ENCODE data around the gene CHMP2A.

Gene CHMP2A

DNA sequence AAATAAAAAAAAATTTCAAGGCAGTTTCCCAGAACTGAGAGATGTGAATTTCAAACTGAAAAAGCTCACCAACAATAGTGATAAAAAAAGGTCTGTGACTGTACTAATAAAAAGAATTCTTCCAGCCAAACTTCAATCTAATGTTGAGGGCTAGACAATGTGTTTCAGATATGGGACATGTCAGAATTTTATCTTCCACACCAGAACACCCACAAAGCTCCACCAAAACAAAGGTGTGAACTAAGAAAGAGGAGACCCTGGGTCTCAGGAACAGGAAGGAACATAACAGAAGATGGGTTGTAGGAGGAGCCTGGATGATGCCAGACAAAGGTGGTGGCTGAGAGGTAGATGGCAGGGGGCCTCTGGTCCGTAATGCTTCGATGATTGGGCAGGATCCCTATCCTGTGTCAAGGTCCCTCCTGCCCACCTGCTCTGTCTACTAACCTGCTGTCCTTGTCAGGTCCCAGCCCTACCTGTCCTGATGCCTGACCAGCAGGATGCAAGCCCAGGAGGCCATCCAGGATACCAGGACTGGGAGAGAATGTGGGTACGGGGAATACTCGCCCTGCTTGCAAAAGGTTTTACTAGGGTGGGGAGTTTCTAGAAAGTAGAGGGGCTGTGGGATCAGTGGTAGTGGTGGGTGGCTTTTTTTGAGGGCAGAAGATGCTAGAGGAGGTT, 13.7 kb upstream of the CHMP2A start:
- no peak overlapping the region for H2AFZ ChIP-seq (ENCODE audit: low read length, unreplicated experiment)
- peaks cover 4% of the 10 kb centered on the region for H3K4me1 ChIP-seq (ENCODE audit: control insufficient read depth, insufficient read depth, low read length, unreplicated experiment)
- no peak overlapping the region for H3K4me3 ChIP-seq (ENCODE audit: low read depth, low read length)
- H3K27ac ChIP-seq (ENCODE audit: low read depth, low read length): no peak overlapping the region
- no peaks in the 10 kb centered on the region for H3K79me2 ChIP-seq (ENCODE audit: control insufficient read depth, insufficient read depth, low read length, unreplicated experiment)
- H3K27me3 ChIP-seq (ENCODE audit: insufficient read depth, low read length): no peaks in the 10 kb centered on the region
- no peaks in the 10 kb centered on the region for H3K36me3 ChIP-seq (ENCODE audit: insufficient read depth, low read length)

DNA sequence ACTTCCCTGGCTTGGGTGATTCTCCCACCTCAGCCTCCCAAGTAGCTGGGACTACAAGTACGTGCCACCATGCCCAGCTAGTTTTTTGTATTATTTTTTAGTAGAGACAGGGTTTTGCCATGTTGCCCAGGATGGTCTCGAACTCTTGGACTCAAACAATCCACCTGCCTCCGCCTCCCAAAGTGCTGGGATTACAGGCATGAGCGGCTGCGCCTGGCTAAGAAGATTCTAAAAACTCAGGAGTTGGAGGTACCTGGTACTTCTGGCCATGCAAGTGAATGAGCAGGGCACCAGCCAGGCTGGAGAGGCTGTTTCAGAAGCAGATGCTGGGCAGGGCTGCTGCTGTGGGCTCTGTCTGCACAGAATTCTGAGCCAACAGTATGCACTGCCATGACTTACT, 12.1 kb upstream of the CHMP2A start:
- no peaks in the 10 kb centered on the region for H3K79me2 ChIP-seq (ENCODE audit: control insufficient read depth, insufficient read depth, low read length, unreplicated experiment)
- no peak overlapping the region for H3K4me3 ChIP-seq (ENCODE audit: low read depth, low read length)
- H3K4me1 ChIP-seq (ENCODE audit: control insufficient read depth, insufficient read depth, low read length, unreplicated experiment): no peaks in the 10 kb centered on the region
- no peak overlapping the region for H3K27ac ChIP-seq (ENCODE audit: low read depth, low read length)
- H2AFZ ChIP-seq (ENCODE audit: low read length, unreplicated experiment): no peak overlapping the region
- H3K36me3 ChIP-seq (ENCODE audit: insufficient read depth, low read length): no peaks in the 10 kb centered on the region
- H3K27me3 ChIP-seq (ENCODE audit: insufficient read depth, low read length): no peaks in the 10 kb centered on the region

DNA sequence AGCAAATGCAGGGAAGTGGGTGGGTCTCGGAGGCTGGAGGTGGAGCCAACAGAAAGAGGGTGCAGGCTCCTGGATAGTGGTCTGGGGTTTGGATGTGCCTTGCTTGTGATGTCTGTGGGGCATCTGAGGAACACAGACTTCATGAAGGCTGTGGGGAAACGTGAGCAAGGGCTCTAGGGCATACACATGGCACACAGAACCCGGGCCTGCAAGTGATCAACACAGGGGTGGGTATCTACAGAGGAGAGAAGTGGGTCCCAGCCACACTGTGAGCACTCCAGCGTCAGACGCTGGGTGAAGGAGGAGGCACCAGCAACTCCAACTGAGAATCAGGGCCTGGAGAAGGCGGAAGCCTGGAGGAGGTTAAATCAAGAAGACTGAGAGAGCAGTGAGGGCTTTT, 8.9 kb upstream of the CHMP2A start:
- no peaks in the 10 kb centered on the region for H3K79me2 ChIP-seq (ENCODE audit: control insufficient read depth, insufficient read depth, low read length, unreplicated experiment)
- H3K4me3 ChIP-seq (ENCODE audit: low read depth, low read length): no peak overlapping the region
- H3K27me3 ChIP-seq (ENCODE audit: insufficient read depth, low read length): no peaks in the 10 kb centered on the region
- peaks cover 3% of the 10 kb centered on the region for H3K4me1 ChIP-seq (ENCODE audit: control insufficient read depth, insufficient read depth, low read length, unreplicated experiment)
- H3K27ac ChIP-seq (ENCODE audit: low read depth, low read length): no peak overlapping the region
- H3K36me3 ChIP-seq (ENCODE audit: insufficient read depth, low read length): no peaks in the 10 kb centered on the region
- no peak overlapping the region for H2AFZ ChIP-seq (ENCODE audit: low read length, unreplicated experiment)

DNA sequence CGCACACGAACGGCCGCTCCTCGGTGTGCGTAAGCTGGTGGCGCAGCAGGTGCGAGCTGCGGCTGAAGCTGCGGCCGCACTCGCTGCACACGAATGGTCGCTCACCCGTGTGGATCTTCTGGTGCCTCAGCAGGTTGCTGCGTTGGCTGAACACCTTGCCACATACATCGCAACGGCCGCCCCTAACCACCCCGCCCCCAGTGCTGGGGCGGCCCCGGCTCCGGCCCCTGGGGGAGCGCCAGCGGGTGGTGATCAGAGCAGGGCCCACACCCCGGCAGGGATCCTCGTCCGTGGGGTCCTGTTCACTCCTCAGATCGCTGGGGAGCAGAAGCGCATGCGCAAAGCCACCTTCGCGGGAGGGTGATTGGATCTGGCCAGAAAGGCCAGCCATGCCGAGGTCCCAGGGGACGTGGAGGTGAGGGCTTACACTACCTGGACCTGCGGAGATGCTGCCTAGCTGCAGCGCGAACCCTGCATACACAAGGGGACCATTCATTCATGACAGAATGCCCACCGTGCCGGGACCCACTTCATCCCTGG, 8.2 kb upstream of the CHMP2A start:
- H2AFZ ChIP-seq (ENCODE audit: low read length, unreplicated experiment): no peak overlapping the region
- no peaks in the 10 kb centered on the region for H3K27me3 ChIP-seq (ENCODE audit: insufficient read depth, low read length)
- peaks cover 3% of the 10 kb centered on the region for H3K4me1 ChIP-seq (ENCODE audit: control insufficient read depth, insufficient read depth, low read length, unreplicated experiment)
- no peaks in the 10 kb centered on the region for H3K79me2 ChIP-seq (ENCODE audit: control insufficient read depth, insufficient read depth, low read length, unreplicated experiment)
- H3K4me3 ChIP-seq (ENCODE audit: low read depth, low read length): peak overlapping the region; percentile 72
- H3K27ac ChIP-seq (ENCODE audit: low read depth, low read length): no peak overlapping the region
- H3K36me3 ChIP-seq (ENCODE audit: insufficient read depth, low read length): no peaks in the 10 kb centered on the region

DNA sequence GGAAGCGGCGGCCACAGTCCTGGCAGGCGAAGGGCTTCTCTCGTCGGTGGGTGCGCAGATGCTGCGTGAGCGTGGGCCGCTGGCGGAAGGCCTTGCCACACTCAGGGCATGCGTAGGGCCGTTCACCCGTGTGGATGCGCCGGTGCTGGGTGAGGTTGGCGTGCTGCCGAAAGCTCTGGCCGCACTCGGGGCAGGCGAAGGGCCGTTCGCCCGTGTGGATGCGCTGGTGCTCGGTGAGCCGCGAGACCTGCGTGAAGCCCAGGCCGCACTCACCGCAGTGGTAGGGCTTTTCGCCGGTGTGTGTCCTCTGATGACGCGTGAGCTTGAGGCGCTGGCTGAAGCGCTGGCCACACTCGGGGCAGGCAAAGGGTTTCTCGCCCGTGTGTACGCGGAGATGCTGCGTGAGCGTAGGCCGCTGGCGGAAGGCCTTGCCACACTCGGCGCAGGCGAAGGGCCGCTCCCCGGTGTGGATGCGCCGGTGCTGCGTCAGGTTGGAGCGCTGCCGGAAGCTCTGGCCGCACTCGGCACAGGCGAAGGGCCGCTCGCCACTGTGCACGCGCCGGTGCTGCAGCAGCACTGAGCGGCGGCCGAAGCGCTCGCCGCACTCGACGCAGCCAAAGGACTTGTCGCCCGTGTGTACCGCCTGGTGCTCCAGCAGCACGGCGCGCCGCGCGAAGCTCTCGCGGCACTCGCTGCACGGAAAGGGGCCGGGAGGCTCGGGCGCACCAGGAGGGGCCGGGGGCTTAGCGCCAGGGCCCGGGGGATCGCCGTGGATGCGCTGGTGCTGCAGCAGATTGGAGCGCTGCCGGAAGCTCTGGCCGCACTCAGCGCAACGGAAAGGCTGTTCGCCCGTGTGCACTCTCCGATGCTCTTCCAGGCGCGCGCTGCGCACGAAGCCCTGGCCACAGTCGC, 7.5 kb upstream of the CHMP2A start:
- Histone ChIP-seq H3K4me1 (ENCODE audit: control insufficient read depth, insufficient read depth, low read length, unreplicated experiment) (peaks cover 3% of the 10 kb centered on the region), H3K4me3 (ENCODE audit: low read depth, low read length) (peak overlapping the region; percentile 72), H3K27me3 (ENCODE audit: insufficient read depth, low read length) (no peaks in the 10 kb centered on the region), H3K27ac (ENCODE audit: low read depth, low read length) (no peak overlapping the region), H3K79me2 (ENCODE audit: control insufficient read depth, insufficient read depth, low read length, unreplicated experiment) (peaks cover 7% of the 10 kb centered on the region), H3K36me3 (ENCODE audit: insufficient read depth, low read length) (no peaks in the 10 kb centered on the region), H2AFZ (ENCODE audit: low read length, unreplicated experiment) (no peak overlapping the region)

DNA sequence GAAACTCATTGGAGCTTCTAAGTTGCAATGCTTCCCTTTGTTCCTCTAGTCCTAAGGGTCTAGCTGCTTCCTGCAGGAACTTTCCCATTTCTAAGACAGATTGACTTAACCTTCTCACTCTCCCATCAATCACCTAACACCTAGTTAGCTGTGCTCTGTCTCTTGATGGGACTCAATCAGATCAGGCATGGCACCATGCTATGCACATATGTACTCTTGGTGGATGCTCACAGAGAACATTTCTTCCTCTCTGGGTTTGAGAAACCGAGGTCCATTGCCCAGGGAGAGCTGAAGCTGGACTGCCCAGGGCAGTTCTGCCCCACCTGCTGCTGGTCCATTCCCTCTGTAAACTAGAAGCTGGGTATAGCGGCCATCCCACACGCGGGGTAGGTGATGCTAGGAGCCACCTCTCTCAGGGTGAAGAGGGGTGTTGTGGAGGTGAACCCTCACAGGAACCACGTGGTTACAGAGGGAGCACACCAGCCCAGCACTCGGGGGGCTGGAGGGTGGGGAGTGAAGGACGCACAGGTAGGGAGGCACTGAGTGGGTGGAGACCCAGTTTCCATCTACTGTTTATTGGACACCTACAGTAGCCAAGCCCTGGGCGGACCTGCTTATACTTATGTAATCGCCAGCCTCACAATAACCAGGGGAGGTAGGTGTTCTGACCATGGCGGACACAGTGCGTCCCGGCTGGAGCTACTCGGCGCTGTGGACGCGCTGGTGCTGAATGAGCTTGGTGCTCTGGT, 6.6 kb upstream of the CHMP2A start:
- Histone ChIP-seq H3K27ac (ENCODE audit: low read depth, low read length) (no peak overlapping the region), H3K4me3 (ENCODE audit: low read depth, low read length) (peak overlapping the region; percentile 72), H3K4me1 (ENCODE audit: control insufficient read depth, insufficient read depth, low read length, unreplicated experiment) (peaks cover 5% of the 10 kb centered on the region)

DNA sequence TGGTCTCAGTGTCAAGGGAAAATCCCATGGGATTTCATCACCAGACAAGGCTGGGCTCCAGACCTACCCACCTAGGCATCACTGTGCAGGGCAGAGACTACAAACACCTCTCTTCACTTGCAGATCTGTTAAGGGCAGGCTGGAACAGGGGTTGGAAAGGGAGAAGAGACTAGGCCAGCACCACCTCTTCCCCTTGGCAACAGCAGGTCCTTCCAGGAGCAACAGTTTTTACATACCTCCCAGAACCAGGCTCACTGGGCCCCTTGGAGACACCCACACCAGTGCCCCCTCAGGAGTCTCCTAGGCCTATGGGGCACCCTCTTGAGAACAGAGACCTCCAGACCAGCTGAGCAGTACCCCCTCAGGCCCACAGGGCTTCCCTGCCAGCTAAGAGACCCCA, 6.0 kb upstream of the CHMP2A start:
- Histone ChIP-seq H3K36me3 (ENCODE audit: insufficient read depth, low read length) (no peaks in the 10 kb centered on the region), H2AFZ (ENCODE audit: low read length, unreplicated experiment) (no peak overlapping the region), H3K79me2 (ENCODE audit: control insufficient read depth, insufficient read depth, low read length, unreplicated experiment) (peaks cover 22% of the 10 kb centered on the region), H3K4me1 (ENCODE audit: control insufficient read depth, insufficient read depth, low read length, unreplicated experiment) (peaks cover 9% of the 10 kb centered on the region), H3K4me3 (ENCODE audit: low read depth, low read length) (no peak overlapping the region), H3K27me3 (ENCODE audit: insufficient read depth, low read length) (no peaks in the 10 kb centered on the region), H3K27ac (ENCODE audit: low read depth, low read length) (no peak overlapping the region)

More for the DNA sequence above, 6.6 kb upstream of the CHMP2A start:
- Histone ChIP-seq H3K27me3 (ENCODE audit: insufficient read depth, low read length) (no peaks in the 10 kb centered on the region), H2AFZ (ENCODE audit: low read length, unreplicated experiment) (no peak overlapping the region), H3K36me3 (ENCODE audit: insufficient read depth, low read length) (no peaks in the 10 kb centered on the region), H3K79me2 (ENCODE audit: control insufficient read depth, insufficient read depth, low read length, unreplicated experiment) (peaks cover 15% of the 10 kb centered on the region)

DNA sequence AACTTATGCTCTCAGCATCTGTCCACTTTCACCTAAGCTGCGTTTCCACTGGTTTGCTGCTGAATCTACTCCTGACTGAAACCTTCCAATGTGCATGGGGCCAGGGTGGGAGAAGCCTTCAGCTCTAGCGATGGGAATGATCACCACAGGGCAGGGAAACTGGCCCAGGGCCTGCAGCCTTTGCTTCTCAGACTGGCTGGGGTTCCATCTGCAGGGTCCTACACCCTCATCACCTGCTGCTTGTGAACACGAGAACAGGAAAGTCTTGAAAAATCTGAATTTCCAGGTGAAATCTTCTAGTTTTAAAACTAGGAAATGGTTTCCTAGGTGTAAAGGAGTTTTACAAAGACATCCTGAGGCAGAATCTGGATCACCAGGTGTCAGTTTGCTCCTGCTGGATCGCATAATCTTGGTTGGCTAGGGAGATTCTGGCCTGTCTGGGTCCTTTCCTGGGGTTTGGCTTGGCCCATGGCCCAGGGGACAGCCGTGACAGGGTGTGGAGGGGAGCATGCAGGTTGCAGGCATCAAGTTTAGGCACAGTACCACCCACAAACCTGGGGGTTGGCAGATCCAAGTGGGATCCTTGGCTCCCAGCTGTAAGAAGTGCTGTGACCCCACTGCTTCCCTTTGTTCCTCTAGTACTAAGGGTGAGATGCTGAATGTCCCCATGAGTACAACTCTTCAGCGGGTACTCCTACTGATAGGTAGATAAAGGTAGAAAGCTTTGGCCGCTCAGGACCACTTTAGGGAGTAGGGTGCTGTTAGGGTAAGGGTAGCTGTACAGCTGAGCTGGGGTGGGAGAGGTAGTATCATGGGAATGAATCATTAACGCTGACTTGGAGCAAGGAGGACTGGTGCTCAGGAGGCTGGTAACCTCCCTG, 5.3 kb upstream of the CHMP2A start:
- Histone ChIP-seq H3K4me3 (ENCODE audit: low read depth, low read length) (peak overlapping the region; percentile 96), H3K36me3 (ENCODE audit: insufficient read depth, low read length) (no peaks in the 10 kb centered on the region), H3K79me2 (ENCODE audit: control insufficient read depth, insufficient read depth, low read length, unreplicated experiment) (peaks cover 28% of the 10 kb centered on the region), H3K27ac (ENCODE audit: low read depth, low read length) (peak overlapping the region; percentile 98; the same call in 1 of the 2 replicates), H2AFZ (ENCODE audit: low read length, unreplicated experiment) (no peak overlapping the region), H3K27me3 (ENCODE audit: insufficient read depth, low read length) (no peaks in the 10 kb centered on the region), H3K4me1 (ENCODE audit: control insufficient read depth, insufficient read depth, low read length, unreplicated experiment) (peaks cover 13% of the 10 kb centered on the region)

DNA sequence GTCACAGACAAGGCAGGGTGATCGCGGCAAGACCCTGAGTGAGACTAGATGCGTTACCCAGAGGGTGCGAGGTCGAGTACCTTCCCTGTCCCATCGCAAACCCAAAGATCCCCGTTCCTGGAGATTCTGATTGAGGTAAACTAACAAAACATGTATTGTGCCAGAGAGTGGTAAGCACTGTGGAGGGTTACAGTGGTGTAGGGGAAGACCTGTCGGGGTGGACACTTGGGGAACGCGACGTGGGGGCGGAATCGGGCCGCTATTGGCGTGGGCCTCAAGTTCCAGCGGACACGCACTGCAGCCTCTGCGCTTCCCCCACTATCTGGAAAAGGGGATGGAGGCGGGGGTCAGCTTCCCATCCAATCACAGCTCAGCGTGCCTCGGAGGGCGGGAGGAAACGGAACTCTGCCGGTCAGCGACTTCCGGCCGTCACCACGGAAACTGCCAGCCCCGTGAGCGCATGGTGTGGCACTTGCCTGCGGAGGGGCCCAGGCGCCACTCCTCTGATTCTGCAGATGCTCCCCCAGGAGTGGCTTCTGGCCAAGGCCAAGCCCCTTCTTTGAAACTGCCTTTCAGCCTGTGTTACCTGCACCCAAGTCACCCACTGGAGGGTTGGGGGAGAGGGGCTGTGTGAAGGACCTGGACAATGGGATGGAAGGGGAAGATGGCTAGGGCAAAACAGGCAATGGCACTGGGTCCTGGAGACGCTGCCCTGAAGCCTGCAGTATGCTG, 4.5 kb upstream of the CHMP2A start:
- H3K27me3 ChIP-seq (ENCODE audit: insufficient read depth, low read length): no peaks in the 10 kb centered on the region
- H2AFZ ChIP-seq (ENCODE audit: low read length, unreplicated experiment): peak overlapping the region; percentile 56
- H3K79me2 ChIP-seq (ENCODE audit: control insufficient read depth, insufficient read depth, low read length, unreplicated experiment): peaks cover 28% of the 10 kb centered on the region
- peak overlapping the region; percentile 98 for H3K27ac ChIP-seq (ENCODE audit: low read depth, low read length)
- no peaks in the 10 kb centered on the region for H3K36me3 ChIP-seq (ENCODE audit: insufficient read depth, low read length)
- H3K4me1 ChIP-seq (ENCODE audit: control insufficient read depth, insufficient read depth, low read length, unreplicated experiment): peaks cover 14% of the 10 kb centered on the region
- peak overlapping the region; percentile 96 for H3K4me3 ChIP-seq (ENCODE audit: low read depth, low read length)
